SIG-M5 (cell line): ENCODE results near the gene IRF8.
"Not testable (repeated sequence)": the region's sequence is repeated elsewhere in the genome, so short reads cannot be mapped to it uniquely, and the experiment has no call there.

Experiments
- DNase-seq: peaks from one replicate; lab custom pipeline; 2025; lab: John Stamatoyannopoulos, UW

IRF8 gene

GRCh38 chr16:85894266-85894665, 4.7 kb upstream of the IRF8 start:
- DNase-seq = no peak

- DNase-seq = no peak
Measured at GRCh38 chr16:85897382-85897781, 1.6 kb upstream of the IRF8 start.

- no peak for DNase-seq
Measured at GRCh38 chr16:85899444-85899843, 482 bp downstream of the IRF8 start.

DNA sequence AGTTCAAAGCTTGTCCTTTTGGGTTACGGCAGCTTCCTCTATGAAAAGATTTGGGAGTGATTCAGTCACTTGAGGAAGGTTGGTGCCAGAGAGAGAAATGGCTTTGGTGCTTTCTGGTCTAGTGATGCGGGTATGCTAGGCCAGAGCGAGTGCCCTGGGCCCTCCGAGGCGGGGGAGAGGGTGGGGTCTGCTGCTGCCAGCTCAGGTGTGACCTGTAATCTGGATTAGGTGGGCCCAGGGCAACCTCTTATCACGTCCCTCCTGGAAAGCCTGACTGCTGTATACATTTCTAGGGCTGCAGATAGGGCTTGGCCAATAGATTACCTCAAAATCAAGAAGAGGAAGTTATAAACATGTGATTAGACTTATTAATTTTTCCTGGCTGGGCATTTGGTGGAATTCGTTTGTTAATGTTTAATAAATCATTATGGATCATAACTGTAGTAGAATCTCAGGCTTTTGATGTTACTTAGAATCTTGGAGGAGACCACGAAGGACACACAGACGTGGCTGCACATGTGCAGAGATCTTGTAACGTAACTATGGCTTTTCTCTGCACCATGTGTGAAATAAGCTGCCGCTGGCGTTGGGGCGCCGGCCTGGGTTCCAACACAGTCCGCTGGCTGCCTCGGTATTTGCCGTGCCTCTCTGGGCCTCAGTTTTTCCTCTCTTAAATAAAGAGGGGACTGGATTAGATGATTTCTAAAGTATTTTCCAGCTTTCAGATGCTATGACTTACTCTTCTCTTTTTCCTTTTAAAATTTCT, 1.2 kb downstream of the IRF8 start:
- DNase-seq = no peak

- no peak for DNase-seq
Measured at GRCh38 chr16:85901110-85901509, 2.1 kb downstream of the IRF8 start.

GRCh38 chr16:85901773-85902365, 2.9 kb downstream of the IRF8 start:
- no peak for DNase-seq

DNA sequence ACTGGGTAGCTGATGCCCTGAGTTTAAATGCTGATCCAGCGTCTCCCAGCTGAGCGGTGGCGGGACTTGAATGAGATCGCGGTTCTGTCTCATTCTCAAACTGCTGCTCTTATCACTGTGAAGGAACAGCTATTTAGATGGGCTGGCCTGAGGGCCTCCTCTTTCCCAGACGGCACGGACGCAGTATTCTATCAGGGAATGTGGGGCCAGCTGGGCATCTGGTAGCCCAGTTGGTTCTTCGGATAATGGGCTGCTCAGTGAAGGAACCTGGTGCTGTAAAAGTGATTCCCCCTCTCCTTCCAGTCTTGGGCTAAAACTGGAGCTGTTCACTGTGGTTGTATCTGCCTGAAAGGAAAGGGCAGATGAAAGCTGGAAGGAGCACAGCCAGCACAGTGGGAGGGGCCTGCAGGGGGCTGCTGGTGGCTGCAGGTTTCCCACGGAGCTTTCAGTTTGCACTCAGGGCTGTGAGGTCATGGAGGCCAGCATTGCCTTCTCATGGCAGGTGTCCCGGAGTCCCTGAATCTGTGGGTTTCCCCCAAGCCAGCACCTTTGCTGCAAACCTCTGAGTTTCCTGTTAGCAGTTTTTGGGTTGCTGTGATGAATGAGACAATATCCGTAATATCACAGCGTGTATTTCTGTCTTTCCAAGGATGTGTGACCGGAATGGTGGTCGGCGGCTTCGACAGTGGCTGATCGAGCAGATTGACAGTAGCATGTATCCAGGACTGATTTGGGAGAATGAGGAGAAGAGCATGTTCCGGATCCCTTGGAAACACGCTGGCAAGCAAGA, 3.6 kb downstream of the IRF8 start:
- no peak for DNase-seq

GRCh38 chr16:85903559-85903958, 4.6 kb downstream of the IRF8 start:
- no peak for DNase-seq

- DNase-seq = no peak
Measured at GRCh38 chr16:85905110-85906095, 6.4 kb downstream of the IRF8 start.

- DNase-seq = no peak
Measured at GRCh38 chr16:85906349-85906748, 7.4 kb downstream of the IRF8 start.

GRCh38 chr16:85907231-85907630, 8.3 kb downstream of the IRF8 start:
- DNase-seq = not testable (repeated sequence)

GRCh38 chr16:85908444-85908843, 9.5 kb downstream of the IRF8 start:
- DNase-seq = no peak

GRCh38 chr16:85908889-85909589, 10.1 kb downstream of the IRF8 start:
- DNase-seq = no peak

DNA sequence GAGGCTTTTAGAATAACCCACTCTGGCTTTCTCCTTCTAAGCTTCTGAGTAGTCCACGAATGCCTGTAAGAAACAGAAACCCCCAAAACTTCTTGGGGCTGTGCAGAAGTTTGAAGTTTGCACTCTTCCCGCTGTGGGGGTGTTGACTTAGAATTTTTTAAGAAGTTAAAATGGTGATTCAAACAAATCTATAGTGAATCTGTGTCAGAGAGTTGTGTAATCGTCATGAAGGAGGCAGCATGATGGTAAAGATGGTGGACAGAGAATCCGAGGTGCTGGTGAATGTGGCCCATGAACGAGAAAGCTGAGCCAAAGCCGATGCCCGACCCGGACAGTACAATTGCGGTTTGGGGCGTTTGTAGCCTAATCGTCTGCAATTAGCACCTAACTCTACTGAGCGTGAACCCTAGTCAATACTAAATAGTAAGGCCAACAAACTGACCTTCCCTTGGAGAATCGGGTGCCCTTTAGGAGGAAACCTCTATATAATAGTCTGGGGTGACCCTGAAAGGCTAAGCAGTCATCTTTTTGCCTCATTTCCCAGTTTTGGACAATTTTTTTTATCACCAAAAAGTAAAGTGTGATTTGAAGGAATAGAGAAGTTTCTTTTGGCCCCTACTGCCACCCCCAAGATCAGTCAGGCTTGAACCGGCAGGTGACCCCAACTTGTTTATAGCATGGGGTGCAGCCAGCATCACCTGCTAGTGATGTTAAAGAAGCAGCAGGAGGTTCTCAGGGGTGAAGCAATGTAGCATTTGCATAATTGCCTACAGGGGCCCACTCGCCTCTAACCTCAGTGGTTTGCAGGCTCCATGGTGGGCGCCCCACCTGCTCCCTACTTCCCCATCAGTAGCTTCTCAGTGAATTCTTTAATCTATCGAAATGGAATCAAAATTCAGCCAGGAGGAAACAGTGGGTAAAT, 11.2 kb downstream of the IRF8 start:
- no peak for DNase-seq

DNA sequence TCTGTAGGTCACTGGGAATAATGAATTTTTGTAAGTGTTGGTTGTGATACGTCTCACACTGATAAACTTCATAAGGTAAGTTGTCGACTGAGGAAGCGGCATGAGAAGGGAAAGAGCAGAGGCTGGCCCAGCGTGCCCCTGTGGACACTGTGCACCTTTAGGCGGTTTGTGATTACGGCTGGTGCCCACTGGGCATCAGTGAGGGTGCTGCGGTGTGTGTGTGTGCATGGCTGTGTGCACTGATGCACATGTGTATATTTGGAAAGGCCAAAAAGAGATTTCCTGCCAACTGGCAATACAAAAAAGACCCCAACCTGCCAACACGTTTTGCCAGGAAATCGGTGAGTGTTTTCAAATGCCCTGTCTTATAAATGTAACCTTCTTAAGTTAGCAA, 11.9 kb downstream of the IRF8 start:
- DNase-seq = no peak

- DNase-seq = no peak
Measured at GRCh38 chr16:85911251-85911930, 12.4 kb downstream of the IRF8 start.

DNA sequence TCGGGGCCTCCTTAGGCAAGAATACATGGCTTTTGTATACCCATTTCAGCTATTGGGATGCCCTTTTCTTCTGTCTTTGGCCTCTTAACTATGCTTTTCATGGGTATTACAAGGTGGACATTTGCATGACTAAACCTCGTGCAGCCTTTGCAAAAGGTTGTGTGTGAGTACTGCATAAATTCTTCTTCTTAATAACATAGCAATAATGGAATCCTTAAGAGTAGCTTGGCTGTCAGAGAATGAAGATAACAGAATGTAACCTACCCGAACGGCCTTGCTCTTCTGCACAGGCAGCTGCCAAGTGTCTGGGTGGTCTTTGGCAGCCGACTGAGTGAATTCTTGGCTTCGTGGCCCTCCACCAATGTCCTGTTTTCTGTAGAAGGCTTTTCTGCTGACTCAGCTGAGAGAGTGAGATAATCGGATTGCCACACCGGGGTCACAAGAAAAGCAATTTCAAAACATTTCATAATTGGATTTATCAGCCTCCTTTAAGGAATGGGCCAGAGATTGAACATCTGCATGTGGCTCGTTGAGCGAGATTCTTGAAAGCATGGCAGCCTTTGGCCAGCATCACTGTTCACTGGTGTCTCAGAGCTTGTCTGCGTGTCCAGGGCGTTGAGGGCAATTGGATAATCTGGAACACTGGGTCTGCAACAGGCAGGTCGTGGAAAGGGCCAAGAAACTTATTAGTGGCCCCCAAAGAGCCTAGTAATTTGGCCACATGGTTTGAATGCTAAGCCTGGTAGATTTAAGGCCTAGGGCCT, 13.4 kb downstream of the IRF8 start:
- DNase-seq = no peak

DNA sequence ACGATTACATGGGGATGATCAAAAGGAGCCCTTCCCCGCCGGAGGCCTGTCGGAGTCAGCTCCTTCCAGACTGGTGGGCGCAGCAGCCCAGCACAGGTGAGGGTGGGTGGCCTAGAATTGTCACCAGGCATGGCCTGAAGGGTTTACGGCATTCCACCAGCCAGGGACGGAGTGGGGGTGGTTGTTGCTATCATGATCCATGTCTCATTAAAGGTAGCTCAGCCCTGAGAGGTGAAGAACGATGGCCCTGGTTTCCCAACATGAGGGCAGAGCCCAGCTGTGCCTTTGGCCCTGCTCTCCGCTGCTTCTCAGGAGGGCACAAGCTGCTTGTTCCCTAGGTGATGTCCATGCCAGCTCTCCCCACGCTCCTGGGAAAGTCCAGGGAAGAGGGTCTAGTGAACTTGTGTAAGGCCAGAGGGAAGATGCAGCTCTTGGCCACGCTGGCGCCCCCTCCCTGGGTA, 14.2 kb downstream of the IRF8 start:
- no peak for DNase-seq
